Tongue (tissue), 3 donors: Measurements from ENCODE around the gene OR4F6. TPM values are rescaled to one million over a fixed set of nuclear protein-coding genes. Genes with fewer than 3 reads are reported as not detected.

Source experiments
- DNase-seq: peaks from one replicate; pipeline ENCODE4 v3.0.0-alpha.2; 2015
- small RNA-seq: library from RNA; depleted of rRNA; stranded (forward); fragments of <200 nt; gene quantifications from one replicate; pipeline ENCODE3, GENCODE V24; 2014; ENCODE audit warnings: low replicate concordance
- total RNA-seq: library from RNA; depleted of rRNA; stranded (reverse); fragments of >200 nt; gene quantifications from one replicate; pipeline ENCODE4 v1.2.3, GENCODE V29; 2014

The OR4F6 gene
- total RNA-seq, 1 donor from 2014 or later, result not detected

DNA sequence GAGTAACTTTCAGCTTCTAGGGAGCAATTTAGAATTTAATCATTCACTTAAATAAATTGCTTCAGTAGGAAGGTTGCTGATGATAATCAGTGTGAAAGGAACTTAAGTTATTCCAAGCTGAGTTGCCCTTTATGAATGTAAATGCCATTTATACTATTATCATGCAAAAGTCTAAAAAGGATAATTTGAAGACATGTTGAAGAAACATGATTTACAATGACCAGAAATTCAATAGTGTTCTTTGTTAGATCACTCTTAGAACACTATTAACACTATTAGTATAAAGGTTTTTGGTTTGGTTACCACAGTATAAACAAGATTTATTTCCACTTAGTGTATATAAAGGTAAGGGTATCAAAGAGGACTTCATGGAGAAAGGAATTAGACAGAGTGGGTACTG is 1.6 kb downstream of the OR4F6 start:
- DNase-seq, result no peak

DNA sequence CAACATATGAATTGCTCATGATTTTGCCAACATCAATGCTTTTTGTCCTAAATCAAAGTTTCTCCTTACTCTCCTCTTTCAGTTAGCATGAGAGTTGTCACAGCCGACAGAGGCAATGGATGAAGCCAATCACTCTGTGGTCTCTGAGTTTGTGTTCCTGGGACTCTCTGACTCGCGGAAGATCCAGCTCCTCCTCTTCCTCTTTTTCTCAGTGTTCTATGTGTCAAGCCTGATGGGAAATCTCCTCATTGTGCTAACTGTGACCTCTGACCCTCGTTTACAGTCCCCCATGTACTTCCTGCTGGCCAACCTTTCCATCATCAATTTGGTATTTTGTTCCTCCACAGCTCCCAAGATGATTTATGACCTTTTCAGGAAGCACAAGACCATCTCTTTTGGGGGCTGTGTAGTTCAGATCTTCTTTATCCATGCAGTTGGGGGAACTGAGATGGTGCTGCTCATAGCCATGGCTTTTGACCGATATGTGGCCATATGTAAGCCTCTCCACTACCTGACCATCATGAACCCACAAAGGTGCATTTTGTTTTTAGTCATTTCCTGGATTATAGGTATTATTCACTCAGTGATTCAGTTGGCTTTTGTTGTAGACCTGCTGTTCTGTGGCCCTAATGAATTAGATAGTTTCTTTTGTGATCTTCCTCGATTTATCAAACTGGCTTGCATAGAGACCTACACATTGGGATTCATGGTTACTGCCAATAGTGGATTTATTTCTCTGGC is 2.5 kb downstream of the OR4F6 start:
- DNase-seq, result no peak

DNA sequence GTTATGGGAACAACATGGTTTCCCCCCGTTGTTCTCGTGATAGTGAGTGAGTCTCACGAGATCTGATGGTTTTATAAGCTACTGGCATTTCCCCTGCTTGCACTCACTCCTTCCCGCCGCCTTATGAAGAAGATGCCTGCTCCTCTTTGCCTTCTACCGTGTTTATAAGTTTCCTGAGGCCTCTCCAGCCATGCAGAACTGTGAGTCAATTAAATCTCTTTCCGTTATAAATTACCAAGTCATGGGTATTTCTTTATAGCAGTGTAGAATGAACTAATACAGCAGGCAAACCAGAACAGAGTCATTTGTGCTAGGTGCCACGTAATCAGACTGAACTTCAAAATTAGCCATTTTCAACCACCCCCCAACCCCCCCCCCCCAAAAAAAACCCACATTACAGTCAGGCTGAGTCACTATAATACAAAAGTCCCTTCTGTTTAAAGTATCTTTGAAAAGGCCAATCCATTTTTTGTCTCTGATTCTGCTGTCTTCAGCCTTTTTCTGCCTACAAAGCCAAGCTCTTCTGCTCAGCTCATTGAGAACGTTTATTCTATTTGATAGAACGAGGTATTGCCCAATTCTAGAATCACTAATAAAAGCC is 4.1 kb downstream of the OR4F6 start:
- no peak for DNase-seq

DNA sequence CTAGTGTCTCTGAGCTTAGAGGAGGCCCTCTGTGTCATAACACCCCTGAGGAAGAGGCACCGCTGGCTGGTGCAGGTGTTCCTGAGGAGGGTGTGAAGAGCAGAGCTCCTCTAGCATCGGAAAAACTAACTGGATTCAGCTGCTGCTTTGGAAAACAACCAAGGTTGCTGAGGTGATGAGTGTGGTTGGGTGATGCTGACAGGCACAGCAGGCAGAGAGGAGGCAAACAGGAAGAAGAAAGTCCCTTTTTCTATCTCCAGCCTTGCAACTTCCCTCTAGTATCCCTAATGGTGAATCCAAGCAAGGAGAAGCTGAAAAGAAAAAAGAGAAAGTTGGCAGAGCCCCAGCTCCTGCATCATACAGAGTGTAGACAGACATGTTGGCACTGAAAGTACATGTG is 4.9 kb downstream of the OR4F6 start:
- DNase-seq, result no peak

DNA sequence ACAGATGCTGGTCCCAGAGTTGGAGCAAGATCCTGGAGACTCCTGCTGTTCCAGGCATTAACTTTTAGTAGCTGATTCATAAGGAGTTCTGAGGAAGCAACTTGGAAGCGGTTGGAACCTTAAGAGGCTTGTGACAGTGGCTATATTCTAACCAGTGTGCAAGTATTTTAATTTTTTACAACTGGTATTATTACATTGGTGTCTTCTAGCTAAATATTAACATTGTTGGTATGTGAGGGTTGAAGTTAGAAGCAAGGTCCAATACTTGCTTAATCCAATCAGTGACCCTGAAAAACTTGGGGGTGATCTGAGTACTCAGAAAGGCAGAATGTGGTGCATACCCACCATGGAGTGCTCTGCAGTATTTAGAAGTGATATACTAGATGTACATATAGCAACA is 7.1 kb downstream of the OR4F6 start:
- DNase-seq, result no peak

DNA sequence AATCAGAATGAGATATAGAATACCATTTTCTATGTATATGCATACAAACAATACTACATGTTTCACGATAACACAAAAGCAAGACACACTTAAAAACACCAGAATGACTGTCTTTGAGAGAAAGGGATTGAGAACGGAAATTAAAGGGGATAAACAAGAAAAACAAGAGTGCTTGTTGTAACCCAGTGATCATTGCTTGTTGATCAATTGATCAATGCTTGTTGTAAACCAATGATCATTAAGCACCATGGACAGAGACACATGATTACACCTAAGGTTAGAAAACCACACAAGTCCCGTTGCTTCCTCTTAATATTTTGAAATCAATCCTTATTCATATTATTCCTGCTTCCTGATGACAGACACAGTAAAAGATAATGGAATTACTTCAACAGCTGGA is 7.6 kb downstream of the OR4F6 start:
- no peak for DNase-seq

DNA sequence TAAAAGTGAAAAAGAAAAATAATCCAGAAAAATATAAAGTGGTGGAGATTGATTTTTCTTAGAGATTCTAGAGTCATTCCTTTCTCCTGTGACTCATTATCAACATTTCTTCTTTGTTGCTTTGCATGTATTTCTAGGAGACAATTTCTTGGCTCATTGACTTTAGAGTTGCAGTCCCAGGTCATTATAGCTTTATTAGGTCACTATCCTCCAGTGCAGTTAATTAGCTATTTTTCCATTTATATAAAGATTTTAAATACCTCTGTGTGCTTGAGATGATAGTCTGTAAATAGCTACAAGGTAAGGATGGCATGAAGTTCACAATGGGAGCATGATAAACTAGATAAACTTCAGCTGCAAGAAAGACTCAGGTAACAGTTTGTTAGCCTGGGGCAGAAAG is 8.6 kb downstream of the OR4F6 start, which contains the start of gene OR4F15:
OR4F15 (plus strand) TSS at position 301 of the 400 bp plus-strand sequence. CDS start 5,985 bp downstream, outside the sequence.
- no peak for DNase-seq

DNA sequence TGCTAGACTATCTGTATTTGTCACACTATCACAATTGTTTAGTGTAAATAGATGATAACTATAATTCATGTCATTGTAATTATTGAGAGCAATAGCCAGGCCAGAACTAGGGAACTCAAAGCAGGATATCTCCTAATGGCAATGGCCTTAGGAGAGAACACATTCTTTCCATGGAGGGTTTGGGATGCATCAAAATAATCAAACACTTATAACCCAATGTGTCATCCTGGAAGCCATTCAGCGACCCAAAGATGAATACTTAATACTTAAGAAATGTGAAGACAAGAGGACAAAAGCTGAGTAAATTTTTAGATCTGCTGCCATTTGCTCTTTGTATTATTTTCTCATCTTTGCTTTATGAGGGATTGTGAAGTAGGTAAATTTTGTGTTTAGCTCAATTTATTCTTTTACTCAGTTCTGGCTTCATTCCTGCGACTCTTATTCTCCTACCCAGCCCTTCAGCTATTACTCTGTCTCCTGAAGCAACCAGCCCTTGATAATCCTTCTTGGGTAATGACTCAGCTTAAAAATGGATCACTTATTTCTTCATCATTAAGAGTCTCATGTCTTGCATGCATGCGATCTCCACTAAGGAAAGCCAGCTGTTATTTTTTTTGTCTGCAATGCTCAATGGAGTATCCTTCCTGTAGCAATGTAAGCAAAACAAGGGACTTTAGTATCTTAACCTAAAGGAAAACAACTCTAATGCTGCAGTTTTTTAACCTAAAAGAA is 10.7 kb downstream of the OR4F6 start:
- DNase-seq, result no peak

DNA sequence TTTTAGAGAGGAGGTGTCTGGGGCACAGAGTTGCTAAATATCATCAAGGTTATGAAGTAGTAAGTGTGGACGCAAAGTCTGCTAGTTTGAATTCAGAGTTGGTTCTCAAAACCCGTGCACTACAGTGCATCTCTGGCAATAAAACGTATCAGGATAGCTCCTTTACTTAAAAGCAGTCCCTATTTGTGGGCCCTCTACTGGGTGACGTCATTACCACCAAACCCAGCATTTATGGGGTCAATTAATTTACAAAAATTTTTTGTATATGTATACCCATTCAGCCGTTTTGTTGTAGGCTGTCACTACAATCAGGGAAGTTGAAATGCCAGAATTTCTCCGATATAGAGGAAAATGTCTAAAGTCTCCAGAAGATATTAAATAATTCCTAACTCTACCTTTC is 17.5 kb downstream of the OR4F6 start:
- no peak for DNase-seq

DNA sequence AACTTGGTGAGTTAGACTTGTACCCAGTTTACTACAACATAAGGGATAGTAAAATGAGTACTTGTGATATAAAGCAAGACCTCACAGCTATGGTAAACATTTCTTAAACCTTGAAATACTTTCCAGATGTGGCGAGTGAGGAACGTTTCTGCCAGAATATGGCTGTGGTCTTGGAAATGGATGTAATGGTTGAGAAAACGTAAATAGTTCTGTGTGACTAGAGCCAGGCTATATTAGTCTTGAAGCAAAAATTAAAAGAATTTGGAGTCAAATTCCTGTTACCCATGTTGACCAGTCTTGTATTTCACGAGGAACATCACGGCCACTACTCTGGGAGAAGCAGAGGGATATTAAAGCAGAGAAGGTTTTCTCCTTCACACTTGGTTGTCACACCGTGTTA is 23.9 kb downstream of the OR4F6 start:
- no peak for DNase-seq

DNA sequence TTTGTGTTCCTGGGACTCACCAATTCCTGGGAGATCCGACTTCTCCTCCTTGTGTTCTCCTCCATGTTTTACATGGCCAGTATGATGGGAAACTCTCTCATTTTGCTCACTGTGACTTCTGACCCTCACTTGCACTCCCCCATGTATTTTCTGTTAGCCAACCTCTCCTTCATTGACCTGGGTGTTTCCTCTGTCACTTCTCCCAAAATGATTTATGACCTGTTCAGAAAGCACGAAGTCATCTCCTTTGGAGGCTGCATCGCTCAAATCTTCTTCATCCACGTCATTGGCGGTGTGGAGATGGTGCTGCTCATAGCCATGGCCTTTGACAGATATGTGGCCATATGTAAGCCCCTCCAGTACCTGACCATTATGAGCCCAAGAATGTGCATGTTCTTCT is 25.5 kb downstream of the OR4F6 start:
- DNase-seq, result no peak

DNA sequence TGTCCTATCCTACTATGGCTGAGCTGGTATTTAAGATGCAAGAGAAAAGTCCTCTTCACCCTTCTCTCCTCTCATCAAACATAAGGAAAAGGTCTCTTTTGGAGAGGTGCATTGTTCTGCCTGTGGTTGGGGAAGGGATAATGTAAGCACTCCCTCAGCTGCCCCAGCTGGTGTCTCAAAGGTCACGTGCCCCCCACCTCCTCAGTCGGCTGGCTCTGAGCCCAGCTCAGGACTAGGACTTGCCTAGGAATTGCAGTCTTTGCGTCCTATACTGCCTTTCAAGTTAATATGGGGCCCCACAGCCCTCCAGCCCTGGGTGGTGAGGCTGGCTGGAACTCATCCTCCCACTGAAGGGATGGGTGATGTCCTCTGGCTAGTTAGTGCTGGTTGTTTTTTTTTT is 38.3 kb downstream of the OR4F6 start:
- DNase-seq, result no peak

DNA sequence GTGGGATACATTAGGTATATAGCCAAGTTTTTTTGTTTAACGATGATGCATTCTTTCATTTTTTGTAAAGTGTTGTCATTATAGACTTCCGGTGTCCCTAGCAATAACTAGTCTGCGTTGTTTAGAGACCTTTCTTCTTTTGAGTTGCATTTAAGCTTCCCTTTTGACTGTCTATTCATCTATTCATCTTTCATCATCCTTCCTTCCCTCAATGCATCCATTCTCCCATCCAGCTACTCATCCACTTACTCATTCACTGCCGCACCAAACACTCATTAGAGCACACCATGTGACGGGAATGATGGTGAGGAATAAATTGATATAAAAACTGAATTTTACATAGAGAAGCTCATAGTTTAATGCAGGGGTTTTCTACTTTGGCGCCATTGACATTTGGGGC is 41.6 kb downstream of the OR4F6 start:
- DNase-seq, result no peak

DNA sequence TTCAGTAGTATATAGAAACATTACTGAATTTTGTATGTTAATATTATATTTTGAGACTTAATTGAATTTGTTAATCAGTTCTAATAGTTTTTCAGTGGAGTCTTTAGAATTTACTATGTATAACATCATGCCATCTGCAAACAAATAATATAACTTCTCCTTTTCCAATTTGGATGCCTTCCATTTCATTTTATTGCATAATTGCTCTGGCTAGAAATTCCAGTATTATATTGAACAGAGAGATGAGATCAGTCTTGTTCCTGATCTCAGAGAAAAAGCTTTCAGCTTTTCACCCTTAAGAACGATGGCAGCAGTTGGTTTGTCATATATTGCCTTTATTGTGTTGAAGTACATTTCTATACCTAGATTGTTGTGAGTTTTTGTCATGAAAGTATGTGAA is 49.0 kb downstream of the OR4F6 start:
- no peak for DNase-seq

Small RNA genes lying within 50 kb of the gene (small RNA-seq; reads per million reads assigned to genes)
- not detected for gene RN7SL209P

Other genes with a start within 250 kb of the OR4F6 start
- 36.6 TPM for gene TM2D3, start 151.1 kb upstream of the OR4F6 start, total RNA-seq
- 35.8 TPM for gene TARS3, start 79.0 kb upstream of the OR4F6 start, total RNA-seq
- not detected for gene OR4F15, start 8.7 kb downstream of the OR4F6 start, total RNA-seq